GM12801 (cell line): ENCODE results near the gene TIAM1.

ENCODE experiments used
- TF ChIP-seq, protein P1 (sequence below): IDR thresholded peaks from one replicate; pipeline ENCODE4 v1.5.1; 2011; ENCODE audit warnings: control low read depth; ENCODE audit not compliant: insufficient read length; ENCODE audit errors: extremely low read depth

TIAM1 gene

DNA sequence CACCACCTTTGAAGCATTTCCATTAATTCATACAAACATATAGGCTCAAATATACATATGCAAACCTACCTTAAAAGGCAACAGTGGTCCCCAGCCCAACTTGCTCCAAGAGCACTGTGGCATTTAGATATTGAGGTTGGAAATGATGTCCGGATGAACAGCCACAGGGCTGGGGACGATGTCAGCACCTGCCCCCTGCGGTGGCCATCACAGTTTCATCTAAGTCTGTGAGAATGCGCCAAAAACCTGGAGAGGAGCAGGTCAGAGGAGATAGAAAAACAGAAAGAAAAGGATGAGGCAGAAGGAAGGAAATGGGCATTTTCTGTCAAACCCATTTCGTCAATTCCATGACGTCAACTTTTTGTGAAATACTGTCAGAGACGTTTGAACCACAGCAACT, 67.4 kb downstream of the TIAM1 start:
- TF ChIP-seq, protein P1, sequence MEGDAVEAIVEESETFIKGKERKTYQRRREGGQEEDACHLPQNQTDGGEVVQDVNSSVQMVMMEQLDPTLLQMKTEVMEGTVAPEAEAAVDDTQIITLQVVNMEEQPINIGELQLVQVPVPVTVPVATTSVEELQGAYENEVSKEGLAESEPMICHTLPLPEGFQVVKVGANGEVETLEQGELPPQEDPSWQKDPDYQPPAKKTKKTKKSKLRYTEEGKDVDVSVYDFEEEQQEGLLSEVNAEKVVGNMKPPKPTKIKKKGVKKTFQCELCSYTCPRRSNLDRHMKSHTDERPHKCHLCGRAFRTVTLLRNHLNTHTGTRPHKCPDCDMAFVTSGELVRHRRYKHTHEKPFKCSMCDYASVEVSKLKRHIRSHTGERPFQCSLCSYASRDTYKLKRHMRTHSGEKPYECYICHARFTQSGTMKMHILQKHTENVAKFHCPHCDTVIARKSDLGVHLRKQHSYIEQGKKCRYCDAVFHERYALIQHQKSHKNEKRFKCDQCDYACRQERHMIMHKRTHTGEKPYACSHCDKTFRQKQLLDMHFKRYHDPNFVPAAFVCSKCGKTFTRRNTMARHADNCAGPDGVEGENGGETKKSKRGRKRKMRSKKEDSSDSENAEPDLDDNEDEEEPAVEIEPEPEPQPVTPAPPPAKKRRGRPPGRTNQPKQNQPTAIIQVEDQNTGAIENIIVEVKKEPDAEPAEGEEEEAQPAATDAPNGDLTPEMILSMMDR = no peak

DNA sequence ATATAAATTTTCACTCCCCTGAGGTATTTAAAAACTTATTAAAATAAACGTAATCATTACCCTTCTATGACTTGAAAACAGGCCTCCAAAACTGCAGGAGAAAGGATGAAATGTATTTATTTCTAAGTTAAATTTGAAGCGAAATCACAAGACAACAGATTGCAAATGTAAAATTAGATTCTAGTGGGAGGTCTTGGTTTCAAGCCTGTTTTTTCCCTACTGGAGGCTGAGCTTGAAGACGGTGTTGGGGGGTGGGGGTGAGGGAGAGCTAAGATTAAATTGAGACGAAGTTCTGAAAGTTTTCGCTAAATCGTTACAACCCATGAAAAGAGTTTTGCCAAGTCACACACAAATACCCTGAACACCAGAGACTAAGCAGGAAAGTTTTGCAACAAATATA, 68.2 kb downstream of the TIAM1 start:
- TF ChIP-seq, protein P1 = no peak

DNA sequence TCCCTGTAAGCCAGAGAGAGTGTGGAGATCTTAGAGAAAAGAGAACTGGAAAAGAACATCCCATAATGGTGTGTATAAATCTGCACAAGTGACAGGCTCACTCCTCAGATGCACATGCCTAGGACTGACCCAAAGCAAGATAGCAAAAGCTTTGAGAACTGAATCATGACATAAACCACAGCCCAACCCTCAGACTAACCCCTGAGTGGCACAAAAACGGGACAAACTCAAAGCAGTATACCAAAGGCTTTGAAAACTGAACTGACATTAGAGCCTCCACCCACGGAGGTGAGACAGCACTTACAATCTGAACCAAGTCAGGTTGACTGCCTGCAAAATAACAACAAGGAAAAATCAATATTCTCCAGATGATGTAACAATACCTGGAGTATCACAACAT, 70.8 kb downstream of the TIAM1 start:
- TF ChIP-seq, protein P1 = no peak

DNA sequence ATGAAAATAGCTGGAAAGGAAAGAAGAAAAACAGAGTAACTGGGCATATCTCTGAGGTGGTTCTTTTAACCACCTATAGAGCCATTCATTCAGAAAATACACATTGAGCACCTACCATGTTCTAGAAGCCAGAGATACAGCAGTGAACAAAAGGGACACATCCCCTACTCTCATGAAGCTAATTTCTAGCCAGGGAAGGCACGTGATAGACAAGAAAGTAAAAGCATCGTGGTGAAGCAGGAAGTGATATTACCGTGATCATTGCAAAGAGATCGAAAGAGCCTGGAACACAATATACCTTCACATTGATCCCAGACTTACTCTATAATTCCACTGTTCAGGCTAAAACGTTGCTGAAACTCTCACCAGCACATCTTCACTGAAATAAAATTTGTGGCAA, 76.0 kb downstream of the TIAM1 start:
- TF ChIP-seq, protein P1 = no peak

DNA sequence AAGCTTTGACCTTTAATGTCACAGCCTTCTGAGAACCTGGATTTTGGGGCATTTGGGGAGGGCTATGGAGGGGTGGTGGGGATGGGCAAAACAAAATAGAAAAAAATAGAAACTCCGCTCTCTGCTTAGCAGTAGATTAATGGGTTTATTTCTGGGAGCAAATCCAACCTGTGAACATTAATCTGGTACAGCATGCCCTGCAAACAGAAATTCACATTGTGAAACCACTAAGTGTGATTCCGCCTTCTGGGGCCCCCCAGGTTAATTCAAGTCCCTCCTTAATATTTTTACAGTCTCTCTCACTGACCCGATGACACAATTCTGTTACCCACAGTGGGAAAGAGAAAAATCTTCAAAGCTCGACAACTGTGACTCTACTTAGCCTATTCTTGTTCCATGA, 76.4 kb downstream of the TIAM1 start:
- TF ChIP-seq, protein P1 = no peak

DNA sequence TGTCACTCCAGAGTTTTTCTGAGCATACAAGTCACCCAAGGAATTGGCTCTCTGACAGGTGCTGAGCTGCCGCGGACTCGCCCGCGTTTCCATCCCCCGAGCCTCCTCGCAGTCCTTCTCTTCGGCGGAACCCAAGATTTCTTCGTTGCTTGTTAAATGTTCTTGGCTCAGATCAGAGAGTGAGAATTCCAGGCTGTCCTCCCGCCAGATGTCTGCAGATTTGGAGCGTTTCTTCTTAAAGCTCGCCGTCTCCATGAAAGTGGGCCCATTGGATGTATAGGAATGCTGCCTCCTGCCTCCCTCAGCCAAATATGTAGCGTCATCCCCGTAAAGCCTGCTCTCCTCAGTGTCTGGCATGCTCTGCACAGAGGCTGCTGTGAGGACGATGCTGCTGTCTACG, 77.8 kb downstream of the TIAM1 start:
- TF ChIP-seq, protein P1 = no peak

DNA sequence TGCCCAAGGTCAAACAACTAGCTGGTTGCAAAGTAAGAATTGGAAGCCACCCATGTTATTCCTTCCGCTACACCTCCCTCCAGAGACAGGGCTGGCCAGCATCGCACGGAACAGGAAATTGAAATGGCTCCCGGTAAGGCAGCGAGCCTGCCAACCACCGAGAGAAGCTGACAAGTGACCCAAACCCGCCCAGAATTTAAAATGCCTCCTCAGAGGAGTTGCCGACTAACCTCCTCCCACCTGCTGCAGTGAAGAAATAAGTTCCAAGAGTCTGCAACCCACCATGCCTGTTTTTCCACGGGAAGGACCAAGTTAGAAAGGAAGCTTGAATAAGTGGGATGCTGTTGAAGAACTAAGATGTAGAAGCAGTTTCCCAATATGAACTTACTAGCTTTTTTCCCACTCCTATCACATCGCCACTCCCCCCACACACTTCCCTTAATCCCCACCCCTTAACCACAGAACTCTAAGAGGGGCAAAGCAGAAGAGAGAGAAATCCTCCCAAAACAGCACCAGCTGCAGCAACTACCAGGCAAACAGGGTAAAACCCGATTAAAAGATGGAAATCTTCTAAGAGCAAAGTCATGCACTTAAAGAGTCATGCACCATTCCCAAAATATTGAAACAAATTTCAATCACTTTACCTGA, 78.6 kb downstream of the TIAM1 start:
- TF ChIP-seq, protein P1 = no peak
